GM13977 (cell line): Measurements from ENCODE around the gene AIMP1.

Source experiments
- DNase-seq: peaks from one replicate; pipeline ENCODE4 v3.0.0; 2012; ENCODE audit warnings: low spot score
- in situ Hi-C: fragments of 300-500 bp; cut with MboI; formaldehyde crosslinking; loops from one replicate; pipeline ENCODE4 v1.12.0; 2022; ENCODE audit warnings: low sequenced_read_pairs, low pct_unique_long_range_greater_than_20kb, mixed read lengths, inconsistent platforms; ENCODE audit not compliant: unreplicated experiment
- TF ChIP-seq, protein P1 (sequence below): IDR thresholded peaks from 2 replicates; pipeline ENCODE4 v1.5.1; 2012; ENCODE audit warnings: mild to moderate bottlenecking, control low read depth; ENCODE audit not compliant: insufficient read depth; ENCODE audit errors: extremely low read depth, missing control alignments

AIMP1 gene

GRCh38 chr4:106284227-106284626 is 32.1 kb upstream of the AIMP1 start:
- in situ Hi-C loops, result no loop called here
- no peak for DNase-seq
- TF ChIP-seq, protein P1, sequence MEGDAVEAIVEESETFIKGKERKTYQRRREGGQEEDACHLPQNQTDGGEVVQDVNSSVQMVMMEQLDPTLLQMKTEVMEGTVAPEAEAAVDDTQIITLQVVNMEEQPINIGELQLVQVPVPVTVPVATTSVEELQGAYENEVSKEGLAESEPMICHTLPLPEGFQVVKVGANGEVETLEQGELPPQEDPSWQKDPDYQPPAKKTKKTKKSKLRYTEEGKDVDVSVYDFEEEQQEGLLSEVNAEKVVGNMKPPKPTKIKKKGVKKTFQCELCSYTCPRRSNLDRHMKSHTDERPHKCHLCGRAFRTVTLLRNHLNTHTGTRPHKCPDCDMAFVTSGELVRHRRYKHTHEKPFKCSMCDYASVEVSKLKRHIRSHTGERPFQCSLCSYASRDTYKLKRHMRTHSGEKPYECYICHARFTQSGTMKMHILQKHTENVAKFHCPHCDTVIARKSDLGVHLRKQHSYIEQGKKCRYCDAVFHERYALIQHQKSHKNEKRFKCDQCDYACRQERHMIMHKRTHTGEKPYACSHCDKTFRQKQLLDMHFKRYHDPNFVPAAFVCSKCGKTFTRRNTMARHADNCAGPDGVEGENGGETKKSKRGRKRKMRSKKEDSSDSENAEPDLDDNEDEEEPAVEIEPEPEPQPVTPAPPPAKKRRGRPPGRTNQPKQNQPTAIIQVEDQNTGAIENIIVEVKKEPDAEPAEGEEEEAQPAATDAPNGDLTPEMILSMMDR, result no peak

GRCh38 chr4:106286611-106287010 is 29.7 kb upstream of the AIMP1 start:
- in situ Hi-C loops, result no loop called here
- TF ChIP-seq, protein P1, result no peak
- no peak for DNase-seq

DNA sequence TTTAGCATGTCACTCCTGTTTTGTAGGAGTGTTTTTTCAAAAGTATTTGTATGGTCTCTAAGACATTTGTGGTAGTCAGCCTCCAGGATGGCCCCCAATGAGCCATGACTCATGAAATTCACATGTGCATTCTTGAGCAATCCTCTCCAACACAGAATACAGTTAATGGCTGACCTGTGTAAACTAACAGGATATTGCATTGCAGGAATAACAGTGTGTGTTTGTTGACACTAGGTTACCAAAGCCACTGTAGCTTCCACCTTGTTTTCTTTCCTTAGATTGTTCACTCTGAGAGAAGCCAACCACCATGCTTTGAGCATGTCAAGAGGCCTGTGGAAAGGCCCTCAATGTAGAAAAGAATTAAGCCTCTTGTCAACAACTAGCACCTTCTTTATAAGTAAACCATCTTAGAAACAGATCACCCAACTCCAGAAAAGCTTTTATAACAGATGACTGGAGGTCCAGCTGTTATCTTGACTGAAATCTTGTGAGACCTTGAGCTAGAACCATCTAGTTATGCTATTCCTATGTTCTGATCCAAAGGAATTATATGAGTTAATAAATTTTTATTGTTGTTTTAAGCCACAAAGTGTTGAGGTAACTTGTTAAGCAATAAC is 28.9 kb upstream of the AIMP1 start:
- in situ Hi-C loops, result no loop called here
- TF ChIP-seq, protein P1, result no peak
- no peak for DNase-seq

DNA sequence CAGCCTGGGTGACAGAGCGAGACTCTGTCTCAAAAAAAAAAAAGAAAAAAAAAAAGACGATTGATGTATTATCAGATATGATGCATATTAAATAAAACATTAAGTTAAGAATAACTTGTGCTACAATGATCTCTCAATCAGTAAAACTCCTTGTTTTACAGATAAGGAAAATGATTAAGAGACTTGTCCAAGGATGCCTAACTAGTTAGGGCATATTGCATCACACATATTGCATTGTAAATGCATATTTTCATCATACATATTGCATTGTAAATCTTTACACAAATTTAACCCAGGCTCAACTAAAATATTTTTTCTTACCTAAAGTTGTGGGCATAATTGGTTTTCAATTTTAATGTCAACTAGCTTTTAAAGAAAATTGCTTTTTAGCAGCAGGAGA is 26.6 kb upstream of the AIMP1 start:
- in situ Hi-C loops, result no loop called here
- TF ChIP-seq, protein P1, result no peak
- no peak for DNase-seq

- no peak for DNase-seq
These were observed 24.7 kb upstream of the AIMP1 start for GRCh38 chr4:106291678-106292077.

GRCh38 chr4:106294062-106294461 is 22.3 kb upstream of the AIMP1 start:
- TF ChIP-seq, protein P1, result no peak
- in situ Hi-C loops, result no loop called here
- no peak for DNase-seq

More at GRCh38 chr4:106291678-106292077, 24.7 kb upstream of the AIMP1 start:
- in situ Hi-C loops, result no loop called here
- TF ChIP-seq, protein P1, result no peak
